HCT116 (cell line): ENCODE data around the gene CNDP1.

Source experiments
- ATF3 ChIP-seq: IDR thresholded peaks from 2 replicates; pipeline ENCODE4 v1.6.1; 2012
- CTCF ChIP-seq, 3 experiments: fragments of 200-600 bp in 1 of 3; sonication (generic) in 1 of 3; IDR thresholded peaks in 2 of 3; conservative IDR thresholded peaks in 1 of 3; 2 replicates each; pipeline ENCODE4 v1.5.1; 2012 to 2017; ENCODE audit warnings: low read depth in 2 of 3, low read length in 2 of 3, antibody characterized with exemption in 1 of 3, borderline replicate concordance in 1 of 3, control low read depth in 1 of 3, mild to moderate bottlenecking in 1 of 3, mixed read lengths in 1 of 3, mixed run types in 1 of 3, moderate library complexity in 1 of 3; ENCODE audit not compliant: insufficient read depth in 1 of 3
- EZH2 ChIP-seq: fragments of 200-600 bp; sonication (generic); IDR thresholded peaks from 2 replicates; pipeline ENCODE4 v1.6.1; 2017; ENCODE audit warnings: antibody characterized with exemption, mixed run types
- EZH2phosphoT487 ChIP-seq: fragments of 200-600 bp; IDR thresholded peaks from 2 replicates; pipeline ENCODE4 v1.6.1; 2018; ENCODE audit warnings: antibody characterized with exemption, borderline replicate concordance
- JUND ChIP-seq: IDR thresholded peaks from 2 replicates; pipeline ENCODE4 v1.6.1; 2012
- POLR2A ChIP-seq: IDR thresholded peaks from 2 replicates; pipeline ENCODE4 v1.7.0; 2011; ENCODE audit warnings: borderline replicate concordance; ENCODE audit not compliant: insufficient read depth, insufficient read length; ENCODE audit errors: extremely low read depth
- POLR2AphosphoS5 ChIP-seq: IDR thresholded peaks from 2 replicates; pipeline ENCODE4 v1.6.1; 2011; ENCODE audit warnings: mild to moderate bottlenecking, low read depth, low read length, moderate library complexity
- RAD21 ChIP-seq: IDR thresholded peaks from 2 replicates; pipeline ENCODE4 v1.6.1; 2012; ENCODE audit warnings: low read depth, mild to moderate bottlenecking
- REST ChIP-seq: IDR thresholded peaks from 2 replicates; pipeline ENCODE4 v1.6.1; 2012; ENCODE audit warnings: low read depth
- SRF ChIP-seq: IDR thresholded peaks from 2 replicates; pipeline ENCODE4 v1.6.1; 2012; ENCODE audit warnings: low read depth
- TCF7L2 ChIP-seq: IDR thresholded peaks from 2 replicates; pipeline ENCODE4 v1.7.0; 2011; ENCODE audit warnings: borderline replicate concordance, inconsistent platforms; ENCODE audit not compliant: insufficient read depth, insufficient read length; ENCODE audit errors: extremely low read depth
- YY1 ChIP-seq: IDR thresholded peaks from 2 replicates; pipeline ENCODE4 v1.6.1; 2011; ENCODE audit warnings: low read length, low read depth, moderate library complexity, mild to moderate bottlenecking; ENCODE audit not compliant: insufficient replicate concordance; ENCODE audit errors: extremely low read depth
- ZBTB33 ChIP-seq: IDR thresholded peaks from 2 replicates; pipeline ENCODE4 v1.6.1; 2011; ENCODE audit warnings: mild to moderate bottlenecking, low read length, moderate library complexity; ENCODE audit not compliant: insufficient replicate concordance; ENCODE audit errors: extremely low read depth
- TF ChIP-seq, protein P1 (sequence below): IDR thresholded peaks from 2 replicates; pipeline ENCODE4 v1.6.1; 2012

- TF ChIP-seq CTCF (IDR thresholded peaks at IDR 0.05 in 2 of 3, conservative IDR thresholded peaks at IDR 0.05 in 1 of 3; ENCODE audit: borderline replicate concordance in 1 of 3, insufficient read depth in 1 of 3, low read depth in 2 of 3, low read length in 2 of 3) (no peak), EZH2phosphoT487 (no peak), ATF3 (no peak), EZH2 (no peak), RAD21 (no peak), REST (no peak), POLR2AphosphoS5 (no peak), YY1 (no peak), TCF7L2 (no peak), ZBTB33 (no peak), POLR2A (no peak), SRF (no peak), JUND (no peak)
- TF ChIP-seq, protein P1, sequence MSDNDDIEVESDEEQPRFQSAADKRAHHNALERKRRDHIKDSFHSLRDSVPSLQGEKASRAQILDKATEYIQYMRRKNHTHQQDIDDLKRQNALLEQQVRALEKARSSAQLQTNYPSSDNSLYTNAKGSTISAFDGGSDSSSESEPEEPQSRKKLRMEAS: no peak
Observed at GRCh38 chr18:74617486-74617885, 83.2 kb downstream of the CNDP1 start.
